Measurements from ENCODE around the gene PTN. TPM values are rescaled to one million over a fixed set of nuclear protein-coding genes. Genes with fewer than 3 reads are reported as not detected.

The PTN gene
- total RNA-seq, 1 donor from 2014 or later, result 25.8 TPM

DNA sequence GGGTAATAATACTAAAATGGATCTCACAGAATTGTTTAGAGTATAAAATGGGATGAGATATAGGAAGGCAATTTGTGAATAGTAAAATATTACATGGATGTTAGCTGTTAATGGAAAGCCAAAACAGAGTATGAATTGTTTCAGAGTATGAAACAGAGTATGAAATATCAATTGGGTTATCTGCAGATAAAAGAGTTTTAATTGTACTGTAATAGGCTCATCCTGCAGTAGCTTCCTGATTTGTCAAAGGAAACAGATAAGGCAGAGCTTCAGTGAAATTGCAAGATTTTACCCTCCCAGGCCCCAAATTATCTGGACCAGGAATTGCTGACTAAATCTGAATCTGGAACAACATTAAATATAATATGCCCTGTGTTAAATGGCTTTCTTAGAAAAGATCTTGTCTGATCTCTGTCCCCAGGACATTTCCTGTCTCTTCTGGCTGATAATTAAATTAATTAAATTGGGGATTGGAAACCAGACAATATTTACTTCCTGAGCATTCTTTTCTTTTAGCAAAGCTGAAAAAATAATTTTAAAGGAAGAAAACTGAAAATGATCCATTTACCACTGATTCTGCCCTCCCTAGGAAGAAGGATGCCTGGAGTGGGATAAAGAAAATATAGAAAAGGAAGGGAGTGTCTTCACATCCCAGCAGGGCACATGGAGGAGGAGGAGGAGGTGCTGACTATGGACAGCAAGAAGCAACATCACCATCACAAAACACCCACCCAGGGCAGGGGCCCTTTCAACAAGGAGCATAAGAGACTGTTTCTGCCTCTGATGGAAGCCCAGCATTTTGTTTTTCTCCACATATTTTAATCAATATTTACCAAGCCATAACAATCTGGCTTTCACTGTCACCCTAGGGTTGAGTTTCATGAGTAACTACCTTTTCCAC, 18.5 kb downstream of the PTN start:
- DNase-seq (ENCODE audit: low spot score), result no peak

DNA sequence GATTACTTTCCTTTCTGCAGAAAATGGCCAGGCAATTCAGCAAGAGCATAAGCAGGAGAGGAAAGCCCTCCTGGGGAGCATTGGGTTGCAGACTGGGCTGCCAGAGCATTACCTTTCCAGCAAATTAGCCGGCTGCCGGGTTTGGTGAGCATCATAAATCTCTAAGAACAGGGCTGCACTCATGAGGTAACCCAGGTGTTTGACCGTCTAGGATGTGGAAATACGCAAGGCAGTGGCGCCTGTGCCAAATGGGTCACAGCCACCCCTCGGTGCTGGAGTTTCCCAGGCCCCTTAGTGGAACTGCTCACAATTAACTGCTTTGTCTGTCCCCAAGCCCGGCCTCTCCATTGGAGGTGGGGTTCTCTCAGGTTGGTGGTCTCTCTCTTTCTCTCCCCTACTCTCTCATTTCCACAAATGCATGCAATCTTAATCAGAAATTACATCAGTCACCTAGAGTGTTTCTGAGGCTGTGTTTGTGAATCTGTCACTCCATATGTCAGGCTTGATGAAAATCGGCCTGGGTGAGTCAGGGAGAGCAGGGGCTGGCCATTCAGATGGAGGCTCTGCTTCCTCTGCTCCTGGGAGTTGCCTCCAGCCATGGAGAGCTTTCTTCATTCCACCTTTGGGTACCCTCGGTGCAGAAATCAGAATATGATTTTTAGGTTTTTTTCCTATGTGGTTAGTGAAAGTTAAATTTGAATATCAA, 26.7 kb downstream of the PTN start:
- DNase-seq (ENCODE audit: low spot score), result no peak

DNA sequence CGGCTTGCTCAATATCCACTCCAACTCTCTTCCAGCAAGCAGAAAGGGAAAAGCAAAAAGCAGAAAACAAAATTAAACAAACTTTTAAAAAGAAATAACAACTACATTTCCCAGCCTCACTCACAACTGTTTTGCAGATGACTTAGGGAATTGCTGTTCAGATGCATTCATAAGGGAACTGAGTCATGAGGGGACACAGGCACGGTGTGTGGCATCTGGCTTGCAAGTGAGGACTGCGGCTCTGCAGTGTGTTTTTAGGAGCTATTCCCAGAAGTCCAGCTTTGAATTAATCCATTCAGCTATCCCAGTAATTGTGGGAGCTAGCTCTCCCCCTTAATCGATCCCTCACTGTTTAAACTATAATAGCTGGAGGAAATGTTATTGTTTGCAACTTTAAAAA, 30.3 kb downstream of the PTN start:
- DNase-seq (ENCODE audit: low spot score), result no peak

DNA sequence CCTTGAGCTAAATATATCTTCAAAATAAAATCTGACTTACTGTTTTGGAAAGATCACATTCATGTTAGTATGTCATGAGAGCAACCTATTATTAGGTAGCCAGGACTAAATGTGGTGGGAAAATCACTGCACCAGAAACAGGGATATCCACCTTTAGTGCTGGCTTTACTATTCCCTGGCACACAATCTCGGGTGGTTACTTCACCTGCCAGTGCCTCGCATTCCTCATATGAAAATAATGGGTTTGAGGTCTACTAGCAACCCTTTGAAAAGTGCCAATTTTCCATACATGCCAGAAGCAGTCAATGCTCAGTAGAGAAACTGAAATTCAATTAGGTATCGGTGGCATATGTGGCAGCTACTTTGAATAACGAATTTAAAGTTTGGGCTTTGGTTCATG, 36.8 kb downstream of the PTN start:
- no peak for DNase-seq (ENCODE audit: low spot score)

DNA sequence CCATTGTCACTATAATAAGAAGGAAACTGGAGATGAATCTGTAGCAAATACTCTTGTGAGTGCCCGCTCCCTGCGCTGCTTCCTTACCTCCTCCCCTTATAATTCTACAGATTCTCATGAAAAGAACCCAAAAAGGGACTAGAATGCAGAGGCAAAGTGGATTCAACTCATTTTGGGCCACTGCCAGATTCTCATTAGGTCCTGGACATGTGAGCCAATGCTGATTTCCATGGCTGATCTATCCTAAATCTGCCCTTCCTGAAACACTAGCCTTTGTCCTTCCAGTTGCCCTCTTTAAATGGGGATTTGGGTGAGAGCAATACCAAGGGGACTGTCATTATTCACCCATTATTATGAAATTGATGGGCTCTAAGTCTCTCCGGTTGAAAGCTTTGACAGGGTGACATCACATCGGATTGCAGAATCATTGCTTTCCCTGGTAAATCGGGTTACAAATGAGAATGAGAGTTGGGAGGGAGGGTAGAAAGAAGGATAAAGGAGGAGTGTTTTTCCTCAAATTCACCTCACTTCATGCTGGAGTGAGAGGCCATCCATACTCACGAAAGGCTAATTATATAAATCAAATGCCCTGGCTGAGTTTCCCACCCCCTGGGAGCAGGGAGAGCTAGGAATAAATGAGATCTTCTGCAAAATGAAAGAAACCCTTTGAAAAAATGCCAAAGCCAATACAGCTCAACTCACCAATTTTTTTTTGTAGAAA, 37.5 kb downstream of the PTN start:
- DNase-seq (ENCODE audit: low spot score), result no peak

DNA sequence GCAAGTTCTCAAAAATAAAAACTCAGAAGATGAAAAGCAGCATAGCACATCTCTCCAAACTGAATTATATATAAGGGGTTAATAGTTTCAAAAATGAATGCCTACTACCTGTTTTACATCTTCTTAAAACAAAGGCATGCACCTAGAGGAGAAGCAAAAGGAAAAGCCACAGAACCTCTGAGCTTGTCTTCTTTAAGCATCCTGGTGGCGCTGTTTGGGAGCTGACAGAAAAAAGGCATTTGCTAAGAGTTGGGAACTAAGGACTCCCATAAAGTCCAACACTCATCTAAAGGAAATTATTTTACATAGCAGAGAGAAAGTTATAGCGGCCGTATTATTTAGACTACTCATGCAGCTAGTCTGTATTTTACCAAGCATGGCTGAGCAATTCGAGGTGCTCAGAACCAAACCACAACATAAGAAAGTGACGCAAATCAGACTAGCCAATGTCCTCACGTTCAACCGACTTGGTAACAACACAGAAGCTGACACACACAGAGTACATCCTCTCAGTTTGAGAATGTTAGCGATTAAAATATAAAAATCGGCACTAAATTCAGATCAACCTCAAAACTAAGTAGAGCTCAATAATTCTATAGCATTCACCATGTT, 38.8 kb downstream of the PTN start:
- DNase-seq (ENCODE audit: low spot score), result peak; percentile 9

DNA sequence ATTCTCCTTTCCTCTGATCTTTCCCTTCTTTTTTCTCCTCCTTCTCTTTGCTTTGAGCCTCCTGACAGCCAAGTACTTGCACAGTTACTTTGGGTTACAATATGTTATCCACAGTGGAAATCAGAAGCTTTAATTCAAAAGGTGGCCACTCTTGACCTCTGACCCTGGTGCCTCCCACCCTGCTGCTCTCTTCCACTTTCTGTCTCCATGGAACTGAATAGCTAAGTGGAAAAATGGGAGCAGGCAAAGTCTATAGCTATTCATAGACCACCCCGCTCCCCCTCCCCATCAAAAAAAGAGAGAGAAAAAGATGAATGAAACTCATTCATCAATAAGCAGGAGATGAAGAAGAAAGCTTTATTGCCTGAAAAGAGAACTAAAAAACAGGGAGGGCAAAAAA, 39.4 kb downstream of the PTN start:
- no peak for DNase-seq (ENCODE audit: low spot score)

DNA sequence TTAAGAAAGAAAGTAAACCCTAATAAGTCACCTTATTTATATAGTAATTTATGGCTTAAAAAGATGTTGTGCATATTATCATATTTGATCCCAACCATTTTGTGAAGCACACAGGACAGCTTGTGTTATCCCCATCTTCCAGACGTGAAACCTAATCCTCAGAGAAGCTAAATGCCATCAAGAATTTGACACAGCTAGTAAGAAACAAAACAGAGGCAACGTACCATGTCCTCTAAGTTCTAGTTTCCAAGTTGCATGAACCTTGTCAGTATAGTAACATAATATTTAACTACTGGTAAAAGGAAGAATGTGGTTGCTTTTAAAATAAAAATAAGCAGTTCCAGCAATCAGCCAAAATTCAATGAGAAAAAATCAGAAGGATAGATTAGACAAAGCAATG, 41.5 kb downstream of the PTN start:
- DNase-seq (ENCODE audit: low spot score), result peak; percentile 10

DNA sequence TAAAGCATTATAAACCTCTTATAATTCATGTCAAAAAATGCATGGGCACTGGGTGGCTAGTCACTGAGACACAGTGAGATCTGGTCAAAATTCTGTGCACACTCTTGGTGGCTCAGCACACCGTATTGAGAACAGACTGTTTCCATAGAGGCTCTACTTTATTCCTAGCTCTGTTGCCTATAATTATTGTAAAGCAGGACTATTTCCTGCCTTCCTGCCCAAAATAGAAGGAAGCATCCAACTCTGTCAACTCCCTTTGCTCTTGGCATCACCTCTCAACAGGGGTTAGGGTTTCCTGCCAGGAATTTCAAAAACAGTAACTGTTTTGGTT, 45.1 kb downstream of the PTN start:
- DNase-seq (ENCODE audit: low spot score), result no peak

DNA sequence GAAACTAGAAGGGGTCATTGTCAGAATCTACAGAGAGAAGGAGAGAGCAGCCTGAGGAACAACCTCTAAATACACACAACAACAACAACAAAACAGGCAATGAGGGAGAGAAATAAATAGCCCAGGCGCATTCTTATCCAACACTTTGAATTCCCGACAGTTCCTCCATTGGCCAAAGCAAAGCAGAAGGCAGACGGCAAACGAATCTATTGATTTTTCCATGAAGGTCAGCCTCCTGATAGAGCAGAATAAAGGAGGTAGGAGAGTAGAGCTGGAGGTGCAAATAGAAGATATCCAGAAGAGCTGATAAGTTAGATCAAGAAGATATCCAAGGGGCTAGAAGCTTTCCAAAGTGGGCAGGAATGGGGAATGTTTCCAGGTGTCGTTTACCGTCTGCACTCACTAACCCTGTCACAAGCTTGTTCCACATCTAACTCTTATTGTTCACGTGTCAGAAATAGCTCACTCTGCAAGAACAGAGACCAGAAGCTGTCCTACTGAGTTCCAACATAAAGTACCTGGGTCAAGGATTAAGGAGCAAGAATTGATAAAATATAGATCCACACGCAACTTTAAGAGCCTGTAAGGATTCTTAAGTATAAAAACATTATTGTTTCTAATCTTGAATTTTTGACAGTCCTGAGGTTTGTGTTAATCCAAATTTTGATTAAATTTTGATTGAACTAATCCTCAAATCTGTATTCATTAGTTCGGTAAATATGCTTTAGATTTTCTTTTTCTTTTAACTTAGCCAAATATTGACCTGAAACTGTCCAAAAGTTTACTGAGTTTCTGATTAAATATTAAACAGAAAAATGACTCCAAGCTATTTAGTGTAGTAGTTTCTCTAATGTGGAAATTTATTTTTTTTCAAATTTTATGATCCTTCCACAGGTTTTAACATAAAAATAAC, 45.7 kb downstream of the PTN start:
- no peak for DNase-seq (ENCODE audit: low spot score)

DNA sequence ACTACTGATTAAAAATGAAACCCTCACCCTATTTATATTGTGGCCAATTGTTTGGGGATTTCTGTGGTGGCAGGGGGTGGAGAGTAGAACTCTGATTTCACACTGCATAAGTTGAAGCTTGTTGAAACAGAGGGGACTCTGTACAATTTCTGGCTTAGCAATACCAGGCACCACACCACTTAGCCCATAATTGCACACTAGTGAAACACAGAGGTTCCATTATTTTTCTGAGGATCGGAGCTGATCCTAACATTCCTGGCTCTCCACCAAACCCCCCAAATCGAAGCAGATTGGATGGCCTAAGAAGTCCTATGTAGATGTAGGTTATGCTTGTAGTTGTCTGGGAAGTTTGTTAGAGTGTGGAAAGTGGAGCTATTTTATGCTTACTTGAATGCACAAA, 47.0 kb downstream of the PTN start:
- DNase-seq (ENCODE audit: low spot score), result no peak

DNA sequence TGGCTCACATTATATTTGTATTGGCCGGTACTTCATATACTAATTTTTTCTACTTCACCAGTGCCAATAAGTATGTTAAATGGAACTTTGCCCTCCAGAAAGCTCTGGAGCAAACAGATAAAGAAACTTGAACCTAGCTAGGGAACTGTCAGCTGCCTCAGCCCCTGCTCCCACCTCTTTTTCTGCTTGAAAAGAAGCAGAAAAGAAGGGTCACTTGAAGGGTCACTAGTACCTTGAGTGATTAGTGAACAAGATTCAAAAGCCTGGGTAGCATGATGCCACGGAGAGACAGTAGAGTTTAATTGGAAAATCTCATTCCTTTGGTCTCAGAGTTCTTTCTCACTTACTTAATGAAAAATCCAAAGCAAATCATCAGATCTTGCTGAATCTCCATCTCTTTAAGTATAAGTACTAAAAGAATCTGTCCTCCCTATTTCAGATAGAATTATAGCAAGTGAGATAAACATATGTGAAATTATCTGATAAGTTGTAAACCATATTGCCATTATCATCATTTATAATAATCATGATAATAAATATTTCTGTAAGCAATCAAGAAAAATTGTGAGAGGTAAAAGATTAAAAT, 47.7 kb downstream of the PTN start:
- DNase-seq (ENCODE audit: low spot score), result no peak

DNA sequence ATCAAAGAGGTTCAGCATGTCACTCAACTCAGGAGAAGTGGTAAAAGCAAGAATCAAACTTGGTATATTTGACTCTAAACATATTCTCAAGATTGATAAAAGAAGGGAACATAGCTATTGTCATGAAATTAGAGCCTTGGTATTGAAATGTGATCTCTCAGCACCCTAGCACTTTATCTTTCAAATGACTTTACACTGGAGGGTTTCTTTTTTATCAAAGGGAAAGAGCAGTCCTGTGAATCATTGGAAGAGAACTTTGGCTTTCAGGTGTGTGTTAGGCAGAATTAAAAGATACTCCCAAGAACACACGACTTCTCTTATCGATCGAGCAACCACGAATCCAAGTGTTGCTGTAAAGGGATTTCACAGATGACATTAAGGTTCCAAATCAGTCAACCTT, 54.4 kb downstream of the PTN start:
- DNase-seq (ENCODE audit: low spot score), result no peak

DNA sequence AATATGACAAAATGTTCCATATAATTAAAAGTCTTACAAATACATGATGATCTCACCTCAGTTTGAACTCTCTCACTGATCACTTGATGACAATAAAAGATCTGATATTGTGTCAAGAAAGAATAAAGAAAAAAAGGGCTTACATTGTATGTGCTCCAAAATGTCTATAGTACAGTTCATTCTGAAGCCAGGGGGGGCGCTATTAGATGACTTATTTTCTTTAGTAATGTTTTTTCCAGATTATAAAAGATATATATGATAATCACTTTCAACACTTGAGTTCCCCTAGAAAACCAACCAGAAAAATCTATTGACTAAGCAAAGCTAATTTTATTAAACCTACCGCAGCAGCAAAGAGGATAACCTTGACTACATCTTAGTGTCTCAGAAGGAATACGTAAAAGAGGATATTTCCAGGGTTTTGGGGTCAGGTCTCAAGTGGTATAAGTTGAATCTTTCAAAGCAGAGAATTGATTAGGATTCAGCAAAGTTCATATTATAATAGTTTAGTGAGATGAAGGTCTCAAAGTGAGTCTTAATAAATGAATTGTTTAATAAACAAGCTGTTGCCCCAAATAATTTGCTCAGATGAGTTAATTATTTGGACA, 55.8 kb downstream of the PTN start:
- no peak for DNase-seq (ENCODE audit: low spot score)

DNA sequence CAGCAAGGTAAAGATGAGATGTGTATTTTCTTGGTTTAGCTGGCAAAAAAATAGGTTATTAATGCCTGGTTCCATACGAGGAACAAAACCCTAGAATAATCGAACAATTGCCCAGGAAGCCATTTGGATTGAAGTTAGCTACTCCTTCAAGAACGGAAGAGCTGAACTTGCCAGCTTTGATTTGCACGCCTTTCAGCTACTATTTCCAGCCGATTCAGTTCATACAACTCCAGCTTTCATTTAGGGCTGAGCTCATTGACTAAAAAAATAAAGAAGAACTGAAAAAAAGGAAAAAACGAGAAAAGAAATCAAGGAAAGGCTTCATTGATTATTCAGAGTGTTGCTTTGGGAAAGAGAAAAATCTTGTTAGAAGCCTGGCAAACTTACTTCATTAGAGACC, 60.4 kb downstream of the PTN start:
- no peak for DNase-seq (ENCODE audit: low spot score)

DNA sequence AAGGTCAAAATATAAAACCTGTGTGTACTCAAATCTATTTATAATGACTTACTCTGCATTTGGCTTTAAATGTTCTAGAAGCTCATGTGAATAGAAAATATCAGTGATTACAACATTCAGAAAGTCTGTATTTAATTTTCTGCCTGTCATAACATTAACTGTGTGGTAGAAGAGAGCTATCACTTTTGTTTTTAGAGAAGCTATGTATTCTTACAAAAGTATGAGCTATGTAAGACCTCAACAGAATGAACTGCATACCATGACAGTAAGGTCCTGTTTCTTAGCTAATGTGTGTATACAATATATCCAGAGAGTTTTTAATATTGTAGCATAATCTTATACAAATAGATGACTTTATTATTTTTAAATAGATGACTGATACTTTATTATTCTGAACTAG, 61.5 kb downstream of the PTN start:
- no peak for DNase-seq (ENCODE audit: low spot score)

DNA sequence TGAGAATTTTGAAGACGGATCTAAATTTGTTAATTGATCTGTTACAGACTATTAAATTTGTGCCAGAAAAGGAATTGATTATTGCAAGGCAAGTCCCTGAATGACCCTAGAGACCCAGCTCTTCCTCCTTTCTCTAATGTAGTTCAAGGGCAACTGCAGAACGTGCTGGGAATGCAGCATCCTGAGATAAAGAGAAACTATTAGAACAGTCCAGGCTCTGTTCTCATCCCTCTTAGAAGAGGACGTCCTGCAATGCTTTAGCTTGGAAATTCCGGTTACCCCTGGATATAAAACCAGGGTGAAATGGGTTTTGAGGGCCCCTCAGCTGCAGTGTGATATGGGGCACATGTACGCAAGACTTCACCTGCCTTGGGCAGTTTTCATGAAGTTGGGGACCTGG, 67.3 kb downstream of the PTN start:
- peak; percentile 2 for DNase-seq (ENCODE audit: low spot score)

DNA sequence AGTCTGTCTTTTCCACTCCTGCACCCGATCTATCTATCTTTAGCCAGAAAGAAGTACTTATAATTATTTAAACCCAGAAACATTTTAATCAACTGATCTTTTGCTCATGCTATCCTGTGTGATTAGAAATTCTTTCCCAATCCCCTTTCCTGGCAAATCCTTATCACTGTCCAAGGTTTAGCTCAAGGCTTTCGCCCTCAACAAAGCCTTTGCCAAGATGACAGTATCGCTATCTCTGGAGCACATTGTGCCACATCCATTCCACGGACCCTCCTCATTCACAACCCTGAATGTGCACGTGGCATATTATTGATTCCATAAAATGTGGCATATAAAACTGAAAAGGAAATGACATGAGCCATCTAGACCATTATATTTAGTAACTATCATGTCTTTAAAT, 71.3 kb downstream of the PTN start:
- DNase-seq (ENCODE audit: low spot score), result no peak

DNA sequence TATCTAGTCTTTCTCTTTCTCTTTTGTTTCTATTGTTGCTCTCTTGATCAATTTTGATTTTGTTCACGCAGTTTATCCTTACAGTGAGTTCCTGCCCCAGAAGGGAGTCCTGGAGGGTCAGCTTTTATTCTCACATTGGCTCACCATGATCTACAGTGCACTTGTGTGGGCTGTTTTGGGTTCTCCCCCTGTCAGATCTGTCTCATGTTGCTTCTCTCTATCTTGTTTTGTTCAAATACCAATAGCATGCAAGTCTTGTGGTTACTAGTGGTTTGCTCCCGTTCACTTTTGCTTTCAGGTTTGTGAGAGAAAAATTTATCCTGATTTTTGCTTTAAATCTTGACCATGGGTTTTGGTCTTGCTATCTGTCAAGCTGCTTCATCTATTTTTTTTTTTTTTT, 74.3 kb downstream of the PTN start:
- DNase-seq (ENCODE audit: low spot score), result no peak
